ENCODE data around the gene ARHGAP6. TPM values are rescaled to one million over a fixed set of nuclear protein-coding genes. Genes with fewer than 3 reads are reported as not detected.

ARHGAP6 gene
- total RNA-seq, 6 experiments from 2014 or later, result 0.38 to 1.2 (median 0.78) TPM

- Histone ChIP-seq H3K36me3 (peaks cover 0 to 6% (median 2%) of the 10 kb centered on the region in 4 donors), H3K4me3 (peak within 1 kb of the TSS; percentile 50 to 70 (median 55)), H3K27me3 (no peaks in the 10 kb centered on the region), H3K27ac (peak within 1 kb of the TSS; percentile 51 to 74 (median 67)), H3K4me1 (peaks cover 0 to 5% (median 0%) of the 10 kb centered on the region in 4 donors), H3K9me3 (no peaks in the 10 kb centered on the region)
- ATAC-seq (peak; percentile 97 to 100 (median 98)), DNase-seq (peak; percentile 82 to 86 (median 82))
- 29% methylated on average over 22 of the region's 58 CpGs for WGBS (ENCODE audit: insufficient coverage, low coverage, low lambda C conversion rate, missing lambda C conversion rate)
- TF ChIP-seq CTCF (IDR thresholded peaks at IDR 0.05), result no peak
- TF ChIP-seq POLR2A (IDR thresholded peaks at IDR 0.05), result peak; percentile 82
- intact Hi-C loops (cut with DNase I), result no loop called here
Measured at GRCh38 chrX:11111037-11111851, 554.5 kb downstream of the ARHGAP6 start, which contains the start of gene HCCS. TSS of gene HCCS (plus strand) at chrX:11111332. CDS start at chrX:11112061, 729 bp downstream.

- ATAC-seq (no peak), DNase-seq (no peak)
- Histone ChIP-seq H3K27me3 (no peaks in the 10 kb centered on the region), H3K9me3 (no peaks in the 10 kb centered on the region), H3K4me3 (no peak overlapping the region), H3K4me1 (peaks cover 0 to 5% (median 0%) of the 10 kb centered on the region in 4 donors), H3K27ac (no peak overlapping the region), H3K36me3 (no peaks in the 10 kb centered on the region)
- TF ChIP-seq CTCF (IDR thresholded peaks at IDR 0.05), result no peak
- TF ChIP-seq POLR2A (IDR thresholded peaks at IDR 0.05), result no peak
- intact Hi-C loops (cut with DNase I), result no loop called here
- WGBS (ENCODE audit: insufficient coverage, low coverage, low lambda C conversion rate, missing lambda C conversion rate), result 41% methylated on average over 2 of the region's 2 CpGs
Measured at GRCh38 chrX:11109968-11110367, 555.8 kb downstream of the ARHGAP6 start.

GRCh38 chrX:11108253-11108941, 557.3 kb downstream of the ARHGAP6 start:
- 68% methylated on average over 4 of the region's 4 CpGs for WGBS (ENCODE audit: insufficient coverage, low coverage, low lambda C conversion rate, missing lambda C conversion rate)
- Histone ChIP-seq H3K4me3 (no peak overlapping the region), H3K27me3 (no peaks in the 10 kb centered on the region), H3K27ac (no peak overlapping the region), H3K9me3 (no peaks in the 10 kb centered on the region), H3K4me1 (peaks cover 0 to 4% (median 0%) of the 10 kb centered on the region in 4 donors), H3K36me3 (no peaks in the 10 kb centered on the region)
- TF ChIP-seq POLR2A (IDR thresholded peaks at IDR 0.05) (no peak), CTCF (IDR thresholded peaks at IDR 0.05) (no peak)
- DNase-seq, result no peak
- intact Hi-C loops (cut with DNase I), result no loop called here
- ATAC-seq, result no peak

GRCh38 chrX:11105080-11105479, 560.6 kb downstream of the ARHGAP6 start:
- no peaks in the 10 kb centered on the region for H3K9me3 ChIP-seq
- intact Hi-C loops (cut with DNase I), result no loop called here
- DNase-seq, result no peak
- 52% methylated on average over 4 of the region's 4 CpGs for WGBS (ENCODE audit: insufficient coverage, low coverage, low lambda C conversion rate, missing lambda C conversion rate)
- H3K27ac ChIP-seq, result no peak overlapping the region
- H3K4me1 ChIP-seq, result no peaks in the 10 kb centered on the region
- TF ChIP-seq POLR2A (IDR thresholded peaks at IDR 0.05) (no peak), CTCF (IDR thresholded peaks at IDR 0.05) (no peak)
- no peaks in the 10 kb centered on the region for H3K27me3 ChIP-seq
- H3K4me3 ChIP-seq, result no peak overlapping the region
- no peak for ATAC-seq
- H3K36me3 ChIP-seq, result no peaks in the 10 kb centered on the region
